ENCODE results near the gene PREPL.

PREPL gene

DNA sequence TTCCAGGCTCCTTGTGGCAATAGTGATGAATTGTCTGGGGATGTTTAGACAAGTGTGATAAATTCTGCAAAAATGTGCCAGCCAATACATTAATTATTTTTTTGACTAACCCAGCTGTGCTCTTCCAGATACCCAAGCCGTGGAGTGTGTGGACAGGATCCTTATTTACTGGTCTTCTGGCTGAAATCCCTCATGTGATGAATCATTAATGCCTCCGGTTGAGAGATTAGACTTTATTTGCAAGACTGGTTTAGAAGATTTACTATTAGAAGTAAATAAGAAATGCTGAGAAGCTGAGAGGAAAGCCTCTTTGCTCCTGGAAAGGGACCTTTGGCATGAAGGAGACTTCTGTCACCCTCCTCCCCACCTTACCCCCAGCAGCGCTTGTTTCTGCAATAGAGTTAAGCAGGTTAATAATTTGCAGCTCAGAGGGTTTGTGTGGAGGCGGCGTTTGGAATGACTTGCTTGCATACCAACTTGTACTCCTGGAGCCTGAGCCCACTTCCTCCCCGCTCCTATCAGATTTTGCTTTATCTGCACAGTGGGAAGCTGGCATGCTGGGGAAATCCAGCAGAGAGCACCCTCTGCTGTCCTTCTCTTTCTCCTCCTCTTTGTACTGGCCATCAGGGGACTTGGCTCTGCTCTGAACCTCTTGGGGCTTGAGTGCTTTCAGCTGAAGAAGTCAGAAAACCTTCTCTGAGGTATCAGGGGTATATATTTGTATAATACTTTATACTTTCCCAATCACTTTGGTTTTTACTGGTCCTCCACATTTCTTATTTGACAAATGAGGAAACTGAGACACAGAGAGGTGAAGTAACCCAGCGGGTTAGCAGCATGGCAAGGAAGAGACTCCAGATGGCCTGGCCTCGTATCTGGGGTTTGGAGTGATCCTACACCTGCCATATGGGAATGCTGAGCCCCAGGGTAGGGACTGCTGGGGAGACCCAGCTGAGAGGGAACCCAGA lies 69.7 kb downstream of the PREPL start:
- peak; percentile 13 for DNase-seq

DNA sequence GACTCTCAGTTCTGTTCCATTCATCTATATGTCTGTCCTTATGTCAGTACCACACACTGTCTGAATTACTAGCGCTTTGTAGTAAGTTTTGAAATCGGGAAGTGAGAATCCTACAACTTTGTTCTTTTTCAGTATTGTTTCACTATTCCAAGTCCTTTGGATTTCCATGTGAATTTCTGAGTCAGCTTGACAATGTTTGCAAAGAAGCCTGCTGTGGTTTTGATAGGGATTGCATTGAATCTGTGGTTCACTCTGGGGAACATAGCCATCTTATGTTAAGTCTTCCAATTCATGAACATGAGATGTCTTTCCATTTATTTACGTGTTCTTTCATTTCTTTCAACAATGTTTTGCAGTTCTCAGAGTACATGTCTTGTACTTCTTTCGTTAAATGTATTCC lies 71.0 kb downstream of the PREPL start:
- no peak for DNase-seq

- DNase-seq = no peak
These were observed 74.2 kb downstream of the PREPL start for GRCh38 chr2:44286884-44287638.

DNA sequence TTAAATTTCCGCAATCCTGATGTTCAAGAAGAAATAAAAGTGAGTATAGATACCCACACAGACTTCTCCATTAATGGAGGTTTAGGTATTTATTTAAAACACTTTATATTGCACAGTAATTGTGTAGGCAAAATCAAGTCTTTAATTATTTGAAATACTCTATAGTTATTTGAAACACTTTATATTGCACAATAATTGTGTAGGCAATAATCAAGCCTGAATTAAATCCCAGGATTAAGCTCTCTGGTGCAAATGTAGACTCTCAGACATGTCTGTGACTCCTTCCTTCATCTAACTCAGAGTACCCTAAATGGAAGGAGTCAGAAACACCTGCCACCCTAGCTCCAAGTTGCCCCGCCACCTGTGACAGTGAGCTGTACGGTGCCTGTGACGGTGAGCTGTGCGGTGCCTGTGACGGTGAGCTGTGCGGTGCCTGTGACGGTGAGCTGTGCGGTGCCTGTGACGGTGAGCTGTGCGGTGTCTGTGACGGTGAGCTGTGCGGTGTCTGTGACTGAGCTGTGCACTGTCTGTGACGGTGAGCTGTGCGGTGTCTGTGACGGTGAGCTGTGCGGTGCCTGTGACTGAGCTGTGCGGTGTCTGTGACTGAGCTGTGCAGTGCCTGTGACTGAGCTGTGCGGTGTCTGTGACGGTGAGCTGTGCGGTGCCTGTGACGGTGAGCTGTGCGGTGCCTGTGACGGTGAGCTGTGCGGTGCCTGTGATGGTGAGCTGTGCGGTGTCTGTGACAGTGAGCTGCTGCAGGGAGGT lies 75.0 kb downstream of the PREPL start:
- no peak for DNase-seq

DNA sequence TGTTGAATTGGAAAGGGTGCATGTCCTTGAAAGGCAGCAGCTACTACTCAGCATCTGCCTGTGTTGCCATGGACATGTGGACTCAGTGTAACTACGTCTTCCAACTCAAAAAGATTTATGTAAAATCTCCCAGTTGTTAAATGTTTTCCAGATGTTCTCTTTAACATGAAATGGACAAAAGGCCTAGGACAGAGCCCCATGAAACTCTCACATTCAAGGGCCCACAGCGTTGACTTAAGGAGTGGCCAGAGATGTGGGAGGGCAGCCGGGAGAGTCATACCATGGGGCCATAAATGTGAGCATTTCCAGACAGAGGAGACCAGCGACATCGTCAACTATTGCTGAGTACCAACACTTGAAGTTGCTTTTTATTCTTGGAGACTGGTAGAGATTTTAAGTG lies 76.1 kb downstream of the PREPL start:
- DNase-seq = no peak

- no peak for DNase-seq
These were observed 78.1 kb downstream of the PREPL start for GRCh38 chr2:44283116-44283666.

GRCh38 chr2:44280869-44281268 lies 80.4 kb downstream of the PREPL start:
- DNase-seq = no peak

- no peak for DNase-seq
These were observed 83.8 kb downstream of the PREPL start for GRCh38 chr2:44277541-44277940.

DNA sequence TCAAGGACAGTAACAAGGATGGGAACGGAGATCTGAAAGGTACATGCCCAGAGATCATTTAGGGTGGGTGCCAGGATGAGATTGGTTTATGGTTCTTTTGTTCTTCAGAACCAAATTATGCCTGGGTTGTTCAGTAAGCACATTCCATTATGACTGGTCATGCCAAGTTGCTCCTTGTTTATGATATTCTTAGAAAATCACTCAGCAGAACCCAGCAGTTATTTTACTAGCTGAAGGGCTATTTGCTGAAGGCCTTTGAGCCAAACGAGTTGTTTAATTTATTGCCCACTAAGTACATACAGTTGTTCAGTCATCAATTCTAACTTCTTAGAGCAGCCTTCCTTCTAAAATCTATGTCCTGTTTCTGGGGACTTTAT lies 85.4 kb downstream of the PREPL start:
- DNase-seq = no peak

DNA sequence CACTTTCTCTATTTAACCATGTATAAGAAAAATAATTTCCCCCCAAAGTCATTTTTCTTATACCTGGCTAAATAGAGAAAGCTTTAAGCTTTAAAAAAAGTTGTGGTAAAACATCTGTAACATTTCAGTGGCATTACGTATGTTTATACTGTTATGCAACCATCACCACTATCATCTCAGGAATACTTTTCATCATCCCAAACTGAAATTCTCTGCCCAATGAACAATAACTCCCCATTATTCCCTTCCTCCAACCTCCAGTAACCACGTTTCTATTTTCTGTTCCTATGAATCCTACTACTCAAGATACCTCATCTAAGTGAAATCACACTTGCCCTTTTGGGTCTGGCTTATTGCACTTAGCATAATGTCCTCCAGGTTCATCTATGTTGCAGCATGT lies 87.7 kb downstream of the PREPL start:
- DNase-seq = no peak

- DNase-seq = no peak
These were observed 88.2 kb downstream of the PREPL start for GRCh38 chr2:44273076-44273475.

- DNase-seq = no peak
These were observed 90.0 kb downstream of the PREPL start for GRCh38 chr2:44271296-44271695.

DNA sequence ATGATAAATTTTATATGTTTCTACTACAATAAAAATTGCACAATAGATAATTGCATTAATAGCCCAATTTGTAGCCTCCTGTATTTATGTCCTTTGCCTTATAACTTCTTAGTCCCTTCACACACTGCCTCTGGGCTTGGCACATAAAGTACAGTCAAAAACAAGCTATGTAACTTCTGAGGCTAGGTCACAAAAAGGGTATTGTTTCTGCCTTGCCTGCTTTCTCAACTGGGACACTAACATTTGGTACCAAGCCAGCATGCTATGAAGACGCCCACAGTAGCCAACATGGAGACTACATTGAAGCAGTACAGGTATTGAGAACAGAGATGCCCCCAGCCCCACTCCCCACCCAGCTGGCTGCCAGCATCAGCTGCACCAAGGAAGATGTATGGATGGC lies 91.5 kb downstream of the PREPL start:
- DNase-seq = no peak

DNA sequence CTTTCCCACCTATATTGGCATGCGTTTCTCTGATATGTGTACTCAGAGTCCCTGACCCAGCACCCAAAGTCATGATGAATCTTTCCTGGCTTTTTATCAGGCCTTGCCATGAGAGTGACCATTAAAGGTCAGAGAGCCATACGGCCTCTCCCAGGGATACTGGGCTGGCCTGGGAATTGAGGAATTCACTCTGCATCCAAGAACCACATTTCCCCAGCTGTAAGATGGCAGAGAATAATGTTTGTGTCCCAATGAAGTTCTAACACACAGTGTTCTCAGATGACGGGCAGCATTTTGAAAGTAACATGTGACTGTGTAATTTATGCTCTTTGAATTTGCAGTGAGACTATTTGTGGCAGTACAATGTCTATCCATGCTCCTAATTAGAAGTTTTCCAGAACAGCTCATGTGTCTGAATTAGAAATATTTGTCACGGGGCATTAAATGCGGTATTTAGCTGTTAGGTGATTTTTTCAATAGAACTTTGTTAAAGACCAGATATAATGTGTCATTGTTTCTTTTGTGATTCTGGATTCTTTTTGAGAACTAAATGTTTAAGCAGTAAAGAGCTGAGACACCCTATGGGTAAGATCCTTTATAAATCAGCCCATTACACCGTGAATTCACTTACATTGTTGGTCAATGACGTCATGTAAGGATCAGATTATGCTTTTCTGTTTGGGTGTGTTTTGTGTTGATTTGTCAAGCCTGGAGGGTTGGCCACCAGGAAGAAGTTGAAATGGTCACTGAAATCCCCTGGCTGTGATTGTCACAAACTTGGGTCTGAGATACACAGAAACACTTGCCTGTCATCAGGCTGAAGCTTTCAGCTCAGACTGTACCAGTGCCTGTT lies 93.3 kb downstream of the PREPL start:
- DNase-seq = no peak
